GM18951 (cell line): ENCODE results near the gene ALDH3A2.
A peak's percentile ranks its signal among the peaks of the same experiment; 100 is the strongest.

Source experiments
- POLR2A ChIP-seq: IDR thresholded peaks from 4 replicates; pipeline ENCODE4 v1.6.1; 2011; ENCODE audit warnings: mild to moderate bottlenecking; ENCODE audit not compliant: insufficient read length, insufficient read depth; ENCODE audit errors: extremely low read depth
- in situ Hi-C: fragments of 300-500 bp; cut with MboI; formaldehyde crosslinking; loops from one replicate; pipeline ENCODE4 v1.12.0; 2022; ENCODE audit warnings: low sequenced_read_pairs, mixed read lengths, inconsistent platforms; ENCODE audit not compliant: unreplicated experiment

ALDH3A2 gene

GRCh38 chr17:19648475-19649273 lies at the start of gene ALDH3A2:
Gene ALDH3A2, plus strand, starts transcription at chr17:19648751. Its CDS starts 221 bp downstream, at chr17:19648972.
- peak; percentile 94 for TF ChIP-seq POLR2A
- in situ Hi-C loops = no loop called here

GRCh38 chr17:19610311-19610710 lies 38.2 kb upstream of the ALDH3A2 start:
- in situ Hi-C loops = no loop called here
- TF ChIP-seq POLR2A = no peak

- in situ Hi-C loops = no loop called here
- TF ChIP-seq POLR2A = no peak
Observed at GRCh38 chr17:19610879-19611278, 37.7 kb upstream of the ALDH3A2 start.

GRCh38 chr17:19613979-19614378 lies 34.6 kb upstream of the ALDH3A2 start:
- no peak for TF ChIP-seq POLR2A
- in situ Hi-C loops = no loop called here

- no peak for TF ChIP-seq POLR2A
- in situ Hi-C loops = no loop called here
Observed at GRCh38 chr17:19614900-19615299, 33.7 kb upstream of the ALDH3A2 start.

- in situ Hi-C loops = no loop called here
- no peak for TF ChIP-seq POLR2A
Observed at GRCh38 chr17:19618015-19618414, 30.5 kb upstream of the ALDH3A2 start.

- in situ Hi-C loops = no loop called here
- TF ChIP-seq POLR2A = no peak
Observed at GRCh38 chr17:19619705-19620325, 28.7 kb upstream of the ALDH3A2 start.

- no peak for TF ChIP-seq POLR2A
- in situ Hi-C loops = no loop called here
Observed at GRCh38 chr17:19621697-19622096, 26.9 kb upstream of the ALDH3A2 start.

GRCh38 chr17:19626079-19626478 lies 22.5 kb upstream of the ALDH3A2 start:
- in situ Hi-C loops = no loop called here
- TF ChIP-seq POLR2A = no peak

GRCh38 chr17:19629449-19629848 lies 19.1 kb upstream of the ALDH3A2 start:
- in situ Hi-C loops = no loop called here

GRCh38 chr17:19630035-19630434 lies 18.5 kb upstream of the ALDH3A2 start:
- TF ChIP-seq POLR2A = no peak
- in situ Hi-C loops = no loop called here

More at GRCh38 chr17:19629449-19629848, 19.1 kb upstream of the ALDH3A2 start:
- TF ChIP-seq POLR2A = no peak

GRCh38 chr17:19630661-19631060 lies 17.9 kb upstream of the ALDH3A2 start:
- in situ Hi-C loops = no loop called here
- no peak for TF ChIP-seq POLR2A

- no peak for TF ChIP-seq POLR2A
- in situ Hi-C loops = no loop called here
Observed at GRCh38 chr17:19631905-19632304, 16.6 kb upstream of the ALDH3A2 start.
